HepG2 (cell line): ENCODE data around the gene COMT. TPM values are rescaled to one million over a fixed set of nuclear protein-coding genes. Genes with fewer than 3 reads are reported as not detected.

ENCODE experiments used
- AGO2 ChIP-seq: fragments of 200-400 bp; formaldehyde crosslinking; optimal IDR thresholded peaks from 2 replicates; pipeline ENCODE3; 2017; ENCODE audit warnings: mild to moderate bottlenecking, low read depth, low read length, moderate library complexity
- ESRRA ChIP-seq: sonication (generic); formaldehyde crosslinking; IDR thresholded peaks from 2 replicates; pipeline ENCODE4 v1.5.1; 2020; ENCODE audit warnings: mild to moderate bottlenecking, low read depth, missing genetic modification reagents
- JUNB ChIP-seq: sonication (generic); formaldehyde crosslinking; IDR thresholded peaks from 2 replicates; pipeline ENCODE4 v1.8.0; 2022; ENCODE audit warnings: missing genetic modification reagents, mild to moderate bottlenecking, borderline replicate concordance
- PHF20 ChIP-seq: sonication (generic); formaldehyde crosslinking; IDR thresholded peaks from 2 replicates; pipeline ENCODE4 v1.5.0; 2020; ENCODE audit warnings: mild to moderate bottlenecking, missing genetic modification reagents
- POLR2A ChIP-seq, 2 experiments: IDR thresholded peaks; 2 replicates each; pipeline ENCODE4 v1.6.1; 2011; ENCODE audit warnings: low read depth in 2 of 2, low read length in 2 of 2, mild to moderate bottlenecking in 1 of 2, moderate library complexity in 1 of 2; ENCODE audit not compliant: insufficient read depth in 1 of 2
- RBFOX2 ChIP-seq: fragments of 200-400 bp; formaldehyde crosslinking; IDR thresholded peaks from 2 replicates; pipeline ENCODE4 v1.6.1; 2017; ENCODE audit warnings: low read depth, mild to moderate bottlenecking, low read length
- SP4 ChIP-seq: sonication (generic); formaldehyde crosslinking; IDR thresholded peaks from 2 replicates; pipeline ENCODE4 v1.8.1; 2023; ENCODE audit warnings: mild to moderate bottlenecking, missing genetic modification reagents
- TAF15 ChIP-seq: fragments of 200-400 bp; formaldehyde crosslinking; IDR thresholded peaks from one replicate; pipeline ENCODE4 v1.6.1; 2018; ENCODE audit warnings: mild to moderate bottlenecking, low read depth, low read length; ENCODE audit not compliant: poor library complexity, severe bottlenecking
- TOPORS ChIP-seq: sonication (generic); formaldehyde crosslinking; IDR thresholded peaks from 2 replicates; pipeline ENCODE4 v1.8.0; 2023; ENCODE audit warnings: mild to moderate bottlenecking, missing genetic modification reagents
- ZBTB7B ChIP-seq: sonication (generic); formaldehyde crosslinking; IDR thresholded peaks from 2 replicates; pipeline ENCODE4 v1.4.0; 2020; ENCODE audit warnings: missing genetic modification reagents
- ZNF205 ChIP-seq: IDR thresholded peaks from 2 replicates; pipeline ENCODE4 v1.6.1; 2018; ENCODE audit warnings: missing biosample characterization, missing genetic modification reagents
- ZNF235 ChIP-seq: sonication (generic); formaldehyde crosslinking; IDR thresholded peaks from 2 replicates; pipeline ENCODE4 v1.8.1; 2023; ENCODE audit warnings: mild to moderate bottlenecking, missing genetic modification reagents, borderline replicate concordance
- ZNF256 ChIP-seq: sonication (generic); formaldehyde crosslinking; conservative IDR thresholded peaks from 2 replicates; pipeline ENCODE4 v1.4.0; 2020; ENCODE audit warnings: missing genetic modification reagents
- ZNF296 ChIP-seq: sonication (generic); formaldehyde crosslinking; conservative IDR thresholded peaks from 2 replicates; pipeline ENCODE4 v1.5.0; 2020; ENCODE audit warnings: mild to moderate bottlenecking, missing genetic modification reagents
- ZNF724P ChIP-seq: sonication (generic); formaldehyde crosslinking; IDR thresholded peaks from 2 replicates; pipeline ENCODE4 v1.8.0; 2022; ENCODE audit warnings: missing genetic modification reagents, borderline replicate concordance
- ZNF850 ChIP-seq: sonication (generic); formaldehyde crosslinking; conservative IDR thresholded peaks from 2 replicates; pipeline ENCODE4 v1.9.0; 2021; ENCODE audit warnings: mild to moderate bottlenecking, missing genetic modification reagents
- polyA plus RNA-seq, 8 experiments: library from polyadenylated mRNA; depleted of rRNA in 3 of 8; stranded (reverse) in 7 of 8; unstranded in 1 of 8; fragments of >200 nt; fragmentation: Illumina TruSeq in 4 of 8; extraction: Trizol in 4 of 8; gene quantifications; 2 replicates each; pipeline versions ENCODE4 v1.2.1 to v1.2.3, GENCODE V29; 2011 to 2016; ENCODE audit warnings: low read depth in 4 of 8, missing spikeins in 1 of 8, mixed read lengths in 1 of 8; ENCODE audit not compliant: insufficient read depth in 1 of 8
- total RNA-seq, 5 experiments: library from RNA; depleted of rRNA; stranded (reverse); fragments of >200 nt; fragmentation: Illumina TruSeq; extraction: Trizol; gene quantifications; 2 replicates each; pipeline ENCODE4 v1.2.3, GENCODE V29; 2016; ENCODE audit warnings: low read depth in 1 of 5
- TF ChIP-seq, protein P1 (sequence below): sonication (generic); formaldehyde crosslinking; IDR thresholded peaks from 2 replicates; pipeline ENCODE4 v1.9.0; 2022; ENCODE audit warnings: missing genetic modification reagents, mild to moderate bottlenecking, borderline replicate concordance

Gene COMT
- total and polyA plus RNA-seq, 2 of the 13 experiments (the other 11 are each of a cell fraction or from before 2014, with no cell fraction given), result 156 to 162 TPM

DNA sequence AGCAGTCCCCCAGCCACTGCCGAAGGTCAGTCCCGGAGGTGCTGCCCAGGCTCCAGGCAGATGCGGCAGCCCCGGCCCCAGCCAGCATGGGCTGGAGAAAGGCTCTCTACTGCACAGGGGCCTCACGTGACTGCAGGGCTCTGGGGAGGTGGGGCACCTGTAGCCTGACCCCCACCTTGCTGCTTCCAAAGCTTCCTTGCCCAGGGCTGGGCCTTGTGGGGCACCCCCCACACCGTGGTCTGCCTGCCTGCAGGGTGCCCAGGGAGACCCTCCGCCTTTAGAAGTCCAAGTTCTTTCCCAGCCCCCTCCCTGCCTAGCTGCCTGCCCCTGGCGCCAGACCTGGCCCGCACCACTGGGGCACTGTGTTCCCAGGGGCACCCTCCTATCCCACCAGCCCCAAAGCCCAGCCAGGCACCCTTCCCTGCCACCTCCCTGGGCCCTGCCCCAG is 28.5 kb downstream of the COMT start (continued):
- no peak for TF ChIP-seq ZNF850
- TF ChIP-seq JUNB (CRISPR knock-in tag), result no peak
- peak; percentile 57 for TF ChIP-seq RBFOX2
- TF ChIP-seq ZNF724P (CRISPR knock-in tag), result 0 out of 2 replicates have a peak, but pooled peaks have one; percentile 10
- TF ChIP-seq TAF15, result no peak
- no peak for TF ChIP-seq ESRRA (CRISPR knock-in tag)
- no peak for TF ChIP-seq ZNF256
- TF ChIP-seq ZBTB7B, result no peak
- no peak for TF ChIP-seq TOPORS (CRISPR knock-in tag)
- TF ChIP-seq, protein P1, sequence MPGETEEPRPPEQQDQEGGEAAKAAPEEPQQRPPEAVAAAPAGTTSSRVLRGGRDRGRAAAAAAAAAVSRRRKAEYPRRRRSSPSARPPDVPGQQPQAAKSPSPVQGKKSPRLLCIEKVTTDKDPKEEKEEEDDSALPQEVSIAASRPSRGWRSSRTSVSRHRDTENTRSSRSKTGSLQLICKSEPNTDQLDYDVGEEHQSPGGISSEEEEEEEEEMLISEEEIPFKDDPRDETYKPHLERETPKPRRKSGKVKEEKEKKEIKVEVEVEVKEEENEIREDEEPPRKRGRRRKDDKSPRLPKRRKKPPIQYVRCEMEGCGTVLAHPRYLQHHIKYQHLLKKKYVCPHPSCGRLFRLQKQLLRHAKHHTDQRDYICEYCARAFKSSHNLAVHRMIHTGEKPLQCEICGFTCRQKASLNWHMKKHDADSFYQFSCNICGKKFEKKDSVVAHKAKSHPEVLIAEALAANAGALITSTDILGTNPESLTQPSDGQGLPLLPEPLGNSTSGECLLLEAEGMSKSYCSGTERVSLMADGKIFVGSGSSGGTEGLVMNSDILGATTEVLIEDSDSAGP (CRISPR knock-in tag), result no peak
- TF ChIP-seq POLR2A (IDR thresholded peaks at IDR 0.05; ENCODE audit: insufficient read depth in 1 of 2, low read depth in 2 of 2, low read length in 2 of 2), result peak in 1 of 2 experiments; percentile 45; a peak in 1 of 4 replicates
- TF ChIP-seq SP4 (CRISPR knock-in tag), result no peak
- peak; percentile 6; the same call in 1 of the 2 replicates for TF ChIP-seq ZNF235 (CRISPR knock-in tag)
- no peak for TF ChIP-seq ZNF205
- TF ChIP-seq PHF20 (CRISPR knock-in tag), result no peak
- TF ChIP-seq ZNF296 (CRISPR knock-in tag), result no peak
- TF ChIP-seq AGO2, result peak; percentile 39
